GM12878 (cell line): ENCODE data around the gene TGFBR3. TPM values are rescaled to one million over a fixed set of nuclear protein-coding genes. Genes with fewer than 3 reads are reported as not detected.

Experiments
- ATAC-seq: fragments of 200-7000 bp; cut with Tn5 transposase; 3 replicates; pipeline ENCODE4 v1.9.1; 2020; ENCODE audit warnings: mild to moderate bottlenecking, moderate library complexity
- BruUV-seq: library from RNA; stranded (reverse); fragments of 400-500 nt; replicated peaks from 2 replicates; lab custom pipeline; 2021; lab: Mats Ljungman, UMichigan
- CTCF ChIA-PET: fragments of 300-600 bp; sonication (Branson Sonifier 250); formaldehyde crosslinking; extraction: SDS; loops from one replicate; lab custom pipeline; 2021; ENCODE audit warnings: inconsistent platforms; lab: Yijun Ruan, JAX
- POLR2A ChIA-PET: fragments of 350-600 bp; formaldehyde crosslinking; extraction: SDS; loops from one replicate; lab custom pipeline; 2021; ENCODE audit warnings: inconsistent platforms; lab: Charles Lee
- RAD21 ChIA-PET: fragments of 300-600 bp; sonication (Branson Sonifier 250); formaldehyde crosslinking; loops from one replicate; lab custom pipeline; 2023; ENCODE audit warnings: antibody characterized with exemption; ENCODE audit not compliant: unreplicated experiment; lab: Charles Lee
- SMC1A ChIA-PET: fragments of 300-600 bp; sonication (Branson Sonifier 250); formaldehyde crosslinking; loops from one replicate; lab custom pipeline; 2023; ENCODE audit not compliant: unreplicated experiment, uncharacterized antibody; lab: Charles Lee
- DNase-seq: peaks from one replicate; pipeline ENCODE4 v3.0.0-alpha.2; 2011; ENCODE audit warnings: low read depth, low spot score
- FAIRE-seq: peaks from 3 replicates; lab custom pipeline; 2011; peaks lifted over from hg19 to GRCh38; lab: Jason Lieb, UNC
- H2AFZ ChIP-seq: 2 replicates; pipeline ENCODE4 v1.6.0; 2011; ENCODE audit warnings: low read depth, low read length, control low read depth; ENCODE audit not compliant: control insufficient read depth
- H3K27ac ChIP-seq: 2 replicates; pipeline ENCODE4 v1.5.1; 2011; ENCODE audit warnings: control low read depth; ENCODE audit not compliant: control insufficient read depth, insufficient read depth
- H3K27me3 ChIP-seq, 2 experiments: replicated peaks in 1 of 2; 2 replicates each; pipeline versions ENCODE4 v1.6.0 to v1.6.1; 2011; ENCODE audit warnings: low read length in 1 of 2; ENCODE audit not compliant: control insufficient read depth in 2 of 2, insufficient read depth in 2 of 2
- H3K36me3 ChIP-seq, 2 experiments: 2 replicates each; pipeline ENCODE4 v1.5.1; 2011; ENCODE audit warnings: low read length in 1 of 2; ENCODE audit not compliant: control insufficient read depth in 2 of 2, insufficient read depth in 2 of 2
- H3K4me1 ChIP-seq: 2 replicates; pipeline ENCODE4 v1.6.1; 2011; ENCODE audit warnings: mild to moderate bottlenecking, low read length, moderate library complexity, mixed read lengths; ENCODE audit not compliant: control insufficient read depth, insufficient read depth
- H3K4me2 ChIP-seq: 2 replicates; pipeline ENCODE4 v1.6.0; 2011; ENCODE audit warnings: control low read depth; ENCODE audit not compliant: control insufficient read depth, insufficient read depth
- H3K4me3 ChIP-seq: fragments of 200-600 bp; sonication (generic); 2 replicates; pipeline ENCODE4 v1.5.1; 2016
- H3K79me2 ChIP-seq: 2 replicates; pipeline ENCODE4 v1.6.0; 2011; ENCODE audit warnings: low read length; ENCODE audit not compliant: control insufficient read depth, insufficient read depth
- H3K9ac ChIP-seq: 2 replicates; pipeline ENCODE4 v1.8.0; 2011; ENCODE audit warnings: low read length, control low read depth, mixed read lengths; ENCODE audit not compliant: control insufficient read depth, insufficient read depth
- H3K9me3 ChIP-seq: replicated peaks from 3 replicates; pipeline ENCODE4 v1.5.1; 2011; ENCODE audit warnings: mild to moderate bottlenecking, low read length; ENCODE audit not compliant: control insufficient read depth, insufficient read depth
- H4K20me1 ChIP-seq: 2 replicates; pipeline ENCODE4 v1.6.0; 2011; ENCODE audit not compliant: control insufficient read depth, insufficient read depth
- CEBPZ ChIP-seq: fragments of 150-350 bp; IDR thresholded peaks from 2 replicates; pipeline ENCODE4 v1.6.1; 2016; ENCODE audit warnings: low read depth, low read length
- CHD4 ChIP-seq: fragments of 200-600 bp; sonication (generic); IDR thresholded peaks from 2 replicates; pipeline ENCODE4 v1.6.1; 2016; ENCODE audit warnings: mild to moderate bottlenecking
- E4F1 ChIP-seq: fragments of 450-650 bp; IDR thresholded peaks from 2 replicates; pipeline ENCODE4 v1.6.1; 2018; ENCODE audit warnings: borderline replicate concordance, mild to moderate bottlenecking; ENCODE audit not compliant: partially characterized antibody
- EED ChIP-seq: sonication (generic); IDR thresholded peaks from 2 replicates; pipeline ENCODE4 v1.6.1; 2016; ENCODE audit warnings: antibody characterized with exemption, low read depth
- EZH2 ChIP-seq: IDR thresholded peaks from 2 replicates; pipeline ENCODE4 v1.6.1; 2012; ENCODE audit warnings: low read depth, mild to moderate bottlenecking, control low read depth, inconsistent platforms, low read length, borderline replicate concordance; ENCODE audit not compliant: control insufficient read depth
- FOXM1 ChIP-seq: IDR thresholded peaks from 2 replicates; pipeline ENCODE4 v1.6.1; 2012; ENCODE audit warnings: low read depth, mild to moderate bottlenecking, inconsistent platforms, low read length, moderate library complexity
- GABPA ChIP-seq: IDR thresholded peaks from 2 replicates; pipeline ENCODE4 v1.6.1; 2014; ENCODE audit warnings: antibody characterized with exemption, low read depth, mild to moderate bottlenecking, inconsistent platforms
- IKZF1 ChIP-seq: fragments of 450-650 bp; conservative IDR thresholded peaks from 2 replicates; pipeline ENCODE4 v1.6.1; 2017; ENCODE audit warnings: antibody characterized with exemption, mild to moderate bottlenecking
- IRF5 ChIP-seq: fragments of 450-650 bp; IDR thresholded peaks from 2 replicates; pipeline ENCODE4 v1.6.1; 2017; ENCODE audit warnings: borderline replicate concordance
- MAX ChIP-seq: IDR thresholded peaks from 2 replicates; pipeline ENCODE4 v1.6.1; 2012; ENCODE audit warnings: low read depth, low read length, improper control_type of control experiment
- MTA2 ChIP-seq: fragments of 450-650 bp; IDR thresholded peaks from 2 replicates; pipeline ENCODE4 v1.6.1; 2016; ENCODE audit warnings: low read depth, mild to moderate bottlenecking, moderate library complexity
- NFXL1 ChIP-seq: fragments of 450-650 bp; IDR thresholded peaks from 2 replicates; pipeline ENCODE4 v1.6.1; 2017; ENCODE audit warnings: antibody characterized with exemption, mild to moderate bottlenecking, borderline replicate concordance
- PAX5 ChIP-seq: IDR thresholded peaks from 2 replicates; pipeline ENCODE4 v1.6.1; 2011; ENCODE audit warnings: low read depth, low read length, borderline replicate concordance
- POLR2AphosphoS2 ChIP-seq: IDR thresholded peaks from 2 replicates; pipeline ENCODE4 v1.6.1; 2011; ENCODE audit warnings: low read depth, mild to moderate bottlenecking, low read length, improper control_type of control experiment, moderate library complexity
- TBL1XR1 ChIP-seq: IDR thresholded peaks from 2 replicates; pipeline ENCODE4 v1.6.1; 2012; ENCODE audit warnings: low read depth, low read length, improper control_type of control experiment
- WGBS: methylation state at CpG from one replicate; pipeline ENCODE4 v1.1.6; 2016; ENCODE audit warnings: low lambda C conversion rate; ENCODE audit not compliant: insufficient replicate concordance, insufficient coverage; ENCODE audit errors: missing lambda C conversion rate; 5-methylcytosine and 5-hydroxymethylcytosine counted together
- in situ Hi-C: fragments of 300-500 bp; cut with MboI; formaldehyde crosslinking; loops from 9 replicates; pipeline ENCODE4 v1.14.3; 2018; ENCODE audit warnings: mixed read lengths
- intact Hi-C: fragments of 100-400 bp; cut with micrococcal nuclease; formaldehyde crosslinking; loops from one replicate; pipeline ENCODE4 v1.14.2; 2022; ENCODE audit not compliant: unreplicated experiment
- polyA plus RNA-seq, 11 experiments: library from polyadenylated mRNA; depleted of rRNA in 4 of 11; unstranded in 6 of 11; stranded (reverse) in 5 of 11; fragments of >200 nt; fragmentation: Nextera tagmentation in 4 of 11; fragmentation: Illumina TruSeq in 1 of 11; extraction: Ambion mirVana in 4 of 11; extraction: Trizol in 1 of 11; gene quantifications; 1 replicate in 1 of 11; 2 replicates in 10 of 11; pipeline versions ENCODE4 v1.2.1 to v1.2.3, GENCODE V29; 2011 to 2016; ENCODE audit warnings: inconsistent platforms in 2 of 11, missing spikeins in 2 of 11, low read depth in 1 of 11
- total RNA-seq, 4 experiments: library from RNA; depleted of rRNA in 3 of 4; stranded (reverse); fragments of >200 nt in 3 of 4; fragmentation: Illumina TruSeq in 1 of 4; extraction: Trizol in 1 of 4; gene quantifications; 2 replicates each; pipeline versions ENCODE4 v1.2.1 to v1.2.3, GENCODE V29; 2013 to 2021

TGFBR3 gene
- total and polyA plus RNA-seq, 10 of the 15 experiments (the other 5 are each of a cell fraction or from before 2014, with no cell fraction given) = 2.7 to 16.5 (median 12.6) TPM

GRCh38 chr1:91768786-91769725, 116.9 kb downstream of the TGFBR3 start:
- DNase-seq (no peak), FAIRE-seq (no peak), ATAC-seq (no peak)
- no peak overlapping the region for H3K4me3 ChIP-seq
- no TSS peak for BruUV-seq
- no peaks in the 10 kb centered on the region for H3K79me2 ChIP-seq
- H3K4me2 ChIP-seq = no peak overlapping the region
- ChIA-PET RAD21 (no interaction called here), POLR2A (no interaction called here), CTCF (interaction anchor here (0.7 kb wide), 1 partner anchor 414 kb away, joined by 3 read pairs; no protein-coding TSS in a partner anchor), SMC1A (interaction anchor here (0.6 to 1.5 kb wide), 4 partner anchors 17 to 518 kb away, joined by 3 read pairs; no protein-coding TSS in a partner anchor)
- no peak overlapping the region for H3K27ac ChIP-seq
- no peaks in the 10 kb centered on the region; a peak in 1 of 4 replicates for H3K36me3 ChIP-seq
- H3K9ac ChIP-seq = no peak overlapping the region
- no peaks in the 10 kb centered on the region for H3K9me3 ChIP-seq
- no peaks in the 10 kb centered on the region for H3K4me1 ChIP-seq
- H3K27me3 ChIP-seq = no peaks in the 10 kb centered on the region
- no peak overlapping the region for H2AFZ ChIP-seq
- WGBS = 48% methylated on average over 9 of the region's 9 CpGs
- intact Hi-C loops (no loop called here), in situ Hi-C loops (no loop called here)
- H4K20me1 ChIP-seq = no peaks in the 10 kb centered on the region
- no peak for TF ChIP-seq GABPA
- no peak for TF ChIP-seq EED
- no peak for TF ChIP-seq PAX5
- no peak for TF ChIP-seq E4F1
- no peak for TF ChIP-seq EZH2
- TF ChIP-seq NFXL1 = no peak
- no peak for TF ChIP-seq MAX
- no peak for TF ChIP-seq POLR2AphosphoS2
- no peak for TF ChIP-seq FOXM1
- no peak for TF ChIP-seq IKZF1
- TF ChIP-seq TBL1XR1 = no peak
- no peak for TF ChIP-seq IRF5
- TF ChIP-seq CEBPZ = no peak
- TF ChIP-seq MTA2 = no peak
- TF ChIP-seq CHD4 = no peak
